ENCODE measurements around the gene CRYGA.
"Not testable (repeated sequence)": the region's sequence is repeated elsewhere in the genome, so short reads cannot be mapped to it uniquely, and the experiment has no call there.

Gene CRYGA

DNA sequence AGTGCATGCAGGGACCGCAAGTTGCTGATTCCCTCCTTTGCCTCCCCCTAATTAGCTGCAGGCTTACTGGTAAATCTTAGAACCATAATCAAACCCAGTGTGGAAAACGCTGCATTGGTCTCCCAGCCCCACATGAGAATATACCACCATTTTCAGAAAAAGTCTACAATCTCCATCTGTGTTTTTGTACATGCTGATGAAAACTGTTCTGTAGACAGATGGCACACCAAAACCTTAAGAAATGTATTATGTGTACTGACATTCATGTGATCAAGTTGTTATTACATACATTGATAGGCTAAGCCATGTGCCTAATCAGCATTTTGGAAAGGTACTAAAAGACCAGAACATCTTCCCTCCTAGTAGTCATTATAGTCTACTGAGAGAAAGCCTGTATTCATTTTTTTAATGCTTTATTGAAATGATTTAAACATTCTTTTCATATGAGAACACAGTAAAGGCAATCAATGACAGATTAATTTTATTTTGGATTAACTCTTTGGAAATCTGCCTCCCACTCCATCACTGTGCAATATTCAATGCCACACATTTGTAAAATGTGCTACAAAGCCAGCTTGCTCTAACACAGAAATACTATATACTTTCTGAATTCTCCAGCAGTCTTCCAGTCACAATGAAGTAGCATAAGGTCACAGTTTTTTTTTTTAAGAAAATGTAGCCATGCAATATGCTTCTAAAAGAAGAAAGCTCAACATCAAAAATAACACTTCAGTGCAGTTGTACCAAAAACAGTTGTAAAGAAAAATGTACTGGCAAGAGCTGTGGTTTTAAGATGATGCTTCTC, 1.8 kb upstream of the CRYGA start:
- no peak for DNase-seq (ENCODE audit: low spot score)

DNA sequence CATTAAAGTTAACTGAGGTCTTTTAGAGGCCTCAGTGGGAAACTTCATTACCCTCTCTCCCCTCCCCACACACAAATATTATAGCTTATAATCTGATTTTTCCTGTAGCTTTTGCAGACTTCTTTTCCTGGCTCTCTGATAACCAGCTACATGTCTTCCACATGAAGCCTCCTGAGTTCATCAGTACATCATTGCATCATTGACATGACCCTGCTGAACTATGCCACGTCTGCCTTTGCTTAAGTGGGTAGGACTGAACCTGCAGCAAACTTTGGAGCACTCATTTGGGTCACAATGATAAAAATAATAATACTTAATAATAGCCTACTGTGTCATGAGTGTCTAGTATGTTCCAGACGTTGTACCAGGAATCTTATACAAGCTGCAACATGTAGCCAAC, 7.0 kb downstream of the CRYGA start:
- no peak for DNase-seq (ENCODE audit: low spot score)

DNA sequence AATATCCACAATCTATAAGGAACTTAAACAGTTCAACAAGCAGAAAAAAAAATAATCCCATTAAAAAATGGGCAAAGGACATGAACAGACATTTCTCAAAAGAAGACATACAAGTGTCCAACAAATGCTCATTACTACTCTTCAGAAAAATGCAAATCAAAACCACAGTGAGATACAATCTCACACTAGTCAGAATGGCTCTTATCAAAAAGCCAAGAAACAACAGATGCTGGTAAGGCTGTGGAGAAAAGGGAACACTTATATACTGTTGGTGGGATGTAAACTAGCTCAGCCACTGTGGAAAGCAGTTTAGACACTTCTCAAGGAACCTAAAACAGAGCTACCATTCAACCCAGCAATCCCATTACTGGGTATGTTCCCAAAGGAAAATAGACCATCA, 10.2 kb downstream of the CRYGA start:
- no peak for DNase-seq (ENCODE audit: low spot score)

DNA sequence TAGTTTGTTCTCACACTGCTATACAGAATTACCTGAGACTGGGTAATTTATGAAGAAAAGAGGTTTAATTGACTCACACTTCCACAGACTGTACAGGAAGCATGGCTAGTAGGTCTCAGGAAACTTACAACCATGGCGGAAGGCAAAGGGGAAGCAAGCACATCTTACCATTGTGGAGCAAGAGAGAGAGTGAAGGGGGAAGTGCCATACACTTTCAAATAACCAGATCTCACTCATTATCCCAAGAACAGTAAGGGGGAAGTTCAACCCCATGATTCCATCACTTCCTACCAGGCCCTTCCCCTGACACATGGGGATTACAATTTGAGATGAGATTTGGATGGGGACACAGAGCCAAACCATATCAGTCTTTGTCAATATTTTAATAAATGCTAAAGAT, 12.4 kb downstream of the CRYGA start:
- no peak for DNase-seq (ENCODE audit: low spot score)

DNA sequence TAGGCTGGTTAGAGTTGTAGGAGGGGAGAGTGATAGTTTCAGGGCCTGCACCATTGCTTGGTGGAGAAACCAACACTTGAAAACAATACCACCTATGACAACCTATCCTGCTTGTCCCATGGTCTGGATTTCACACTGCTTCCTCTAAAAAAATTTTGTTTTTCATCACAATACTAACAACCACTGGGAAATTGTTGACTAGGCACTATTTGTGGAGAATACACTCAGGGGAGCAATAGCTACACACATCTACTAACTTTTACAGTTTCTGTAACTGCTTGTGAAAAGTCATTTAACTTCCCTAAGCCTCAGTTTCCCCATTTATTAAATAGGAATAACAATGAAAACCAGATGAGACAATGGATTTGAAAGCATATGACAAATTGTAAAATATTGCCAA, 13.3 kb downstream of the CRYGA start:
- DNase-seq (ENCODE audit: low spot score), result no peak

DNA sequence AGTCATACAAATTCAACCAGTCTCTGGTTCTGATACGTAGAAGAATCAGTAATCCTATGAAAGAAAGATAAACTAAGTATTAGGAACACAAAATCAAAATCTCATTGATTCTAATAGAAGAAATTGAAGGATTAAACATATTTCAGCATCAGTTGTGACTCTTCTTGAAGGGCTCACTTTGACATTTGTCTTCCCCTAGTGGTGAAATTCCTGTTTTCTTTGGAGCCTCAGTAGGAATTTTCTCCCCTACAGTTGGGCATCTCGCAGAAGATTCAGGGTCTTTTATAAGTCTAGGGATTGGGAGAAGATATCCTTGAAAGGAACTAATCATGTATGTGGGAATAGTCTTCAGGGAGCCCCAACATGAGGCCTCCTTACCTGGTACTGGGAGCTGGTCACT, 14.6 kb downstream of the CRYGA start:
- DNase-seq (ENCODE audit: low spot score), result no peak

DNA sequence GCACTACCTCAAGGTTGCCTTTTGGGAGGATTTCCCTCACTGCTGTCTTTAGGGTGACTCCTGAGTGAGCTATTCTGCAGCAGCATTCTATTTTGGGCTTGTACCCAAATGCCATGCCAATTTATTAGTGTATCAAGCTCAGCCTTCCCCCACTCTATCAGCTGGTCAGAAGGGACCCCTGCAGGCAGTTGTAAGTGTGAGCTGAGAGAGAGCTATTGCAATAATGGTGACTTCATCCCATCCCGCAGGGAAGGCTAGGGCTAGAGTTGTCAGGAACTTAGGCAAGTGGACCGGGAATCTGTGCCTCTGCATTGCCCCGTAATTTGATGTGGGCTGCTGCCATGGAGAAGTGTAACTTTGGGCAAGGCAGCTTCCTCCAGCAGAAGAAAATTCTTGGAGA, 15.6 kb downstream of the CRYGA start:
- no peak for DNase-seq (ENCODE audit: low spot score)

DNA sequence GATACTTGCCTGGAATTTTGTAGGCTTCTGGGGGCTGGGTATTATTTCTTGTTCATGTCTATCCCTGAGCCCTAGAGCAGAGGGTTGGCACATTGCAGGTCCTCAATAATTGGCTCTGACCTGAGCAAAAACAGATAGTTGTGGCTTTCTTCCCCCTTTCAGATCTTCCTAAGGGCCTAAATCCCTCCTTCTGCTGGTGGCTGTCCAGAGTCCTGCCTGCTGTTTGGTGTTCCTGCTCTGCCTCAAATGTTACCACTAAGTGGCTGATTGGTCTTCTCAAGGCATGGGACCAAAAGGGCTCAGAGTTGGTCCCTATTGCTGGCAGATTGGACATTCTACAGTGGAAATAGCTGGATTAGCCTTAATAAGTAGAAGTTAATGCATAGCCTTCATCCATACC, 16.4 kb downstream of the CRYGA start:
- DNase-seq (ENCODE audit: low spot score), result no peak

DNA sequence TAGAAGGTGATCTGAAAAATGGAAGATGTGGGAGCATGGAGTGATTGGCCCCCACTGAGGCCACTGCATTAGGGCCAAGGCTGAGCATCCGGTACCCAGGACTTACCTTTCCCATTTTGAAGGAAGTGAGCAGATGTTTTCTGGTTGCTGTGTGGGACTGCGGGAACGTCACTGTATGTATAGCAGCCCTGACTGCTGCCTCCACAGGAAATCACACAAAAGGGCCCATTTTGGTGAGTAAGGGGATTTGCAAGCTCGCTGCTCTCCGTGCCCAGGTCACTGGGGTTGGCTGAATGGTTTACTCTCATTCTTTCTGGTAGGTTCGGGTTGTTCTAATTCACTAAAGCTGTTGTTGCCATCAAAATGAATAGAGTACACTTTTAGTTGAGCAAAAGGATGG, 17.4 kb downstream of the CRYGA start, which contains the start of gene CRYGB:
TSS of gene CRYGB (minus strand) at position 153 of the 400 bp plus-strand sequence. CDS start at position 115, 38 bp downstream.
- DNase-seq (ENCODE audit: low spot score), result no peak

DNA sequence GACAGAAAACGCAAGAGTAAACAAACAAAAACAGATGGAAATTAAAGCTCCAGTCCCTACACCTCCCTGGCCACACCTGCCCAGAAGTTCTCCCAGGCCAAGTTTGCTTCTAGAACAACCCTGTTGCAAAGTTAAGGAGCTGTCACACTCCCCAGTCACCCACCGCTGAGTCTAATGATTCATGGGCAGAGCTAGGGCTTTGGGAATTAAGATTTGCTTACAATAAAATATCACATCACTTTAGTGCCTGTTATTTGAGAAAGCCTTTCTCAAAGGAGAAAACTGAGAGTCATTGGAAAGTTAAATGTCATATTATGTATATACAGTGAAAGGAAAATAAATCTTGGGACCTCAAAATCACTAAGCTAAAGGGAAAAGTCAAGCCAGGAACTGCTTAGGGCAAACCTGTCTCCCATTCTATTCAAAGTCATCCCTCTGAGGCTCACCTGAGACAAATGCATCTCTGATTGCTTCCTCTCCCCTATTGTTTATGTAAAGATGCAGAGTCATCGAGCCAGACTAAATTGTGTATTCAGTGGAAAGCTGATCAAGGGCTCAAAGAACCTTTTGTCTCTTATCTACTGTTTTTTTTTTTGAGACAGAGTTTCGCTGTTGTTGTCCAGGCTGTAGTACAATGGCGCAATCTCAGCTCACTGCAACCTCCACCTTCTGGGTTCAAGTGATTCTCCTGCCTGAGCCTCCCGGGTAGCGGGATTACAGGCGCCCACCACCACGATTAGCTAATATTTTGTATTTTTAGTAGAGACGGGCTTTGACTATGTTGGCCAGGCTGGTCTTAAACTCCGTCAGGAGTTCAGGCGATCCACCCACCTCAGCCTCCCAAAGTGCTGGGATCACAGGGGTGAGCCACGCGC, 20.2 kb downstream of the CRYGA start:
- no peak for DNase-seq (ENCODE audit: low spot score)

DNA sequence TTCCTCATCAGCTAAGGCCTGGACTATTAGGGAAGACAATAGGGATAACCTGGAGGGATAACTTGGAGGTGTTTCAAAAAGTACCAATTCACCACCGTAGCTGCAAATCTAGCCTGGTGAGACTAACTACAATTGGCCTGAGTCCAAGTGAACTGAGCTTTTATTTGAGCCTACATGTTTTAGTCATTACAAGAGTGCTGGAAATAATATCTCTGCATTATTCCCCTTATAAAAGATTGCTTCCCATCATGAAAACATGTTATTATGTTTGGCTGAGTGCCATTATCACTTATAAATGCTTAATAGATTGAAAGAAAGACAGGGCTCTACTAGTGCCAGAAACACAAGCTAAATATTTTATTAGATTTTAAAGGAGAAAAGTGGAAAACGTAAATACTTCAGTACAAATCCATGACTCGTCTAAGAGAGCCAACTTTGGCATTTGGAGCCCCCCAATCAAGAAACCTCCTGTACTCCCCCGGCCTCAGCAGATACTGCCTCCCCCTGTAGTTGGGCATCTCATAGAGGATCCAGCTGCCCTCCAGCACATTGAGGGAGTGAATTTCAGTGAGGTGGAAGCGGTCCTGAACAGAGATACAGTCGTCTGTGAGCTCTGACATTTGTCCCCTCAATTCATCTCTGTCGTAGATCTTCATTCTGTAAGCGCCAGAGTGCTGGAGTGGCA, 21.0 kb downstream of the CRYGA start:
- no peak for DNase-seq (ENCODE audit: low spot score)

DNA sequence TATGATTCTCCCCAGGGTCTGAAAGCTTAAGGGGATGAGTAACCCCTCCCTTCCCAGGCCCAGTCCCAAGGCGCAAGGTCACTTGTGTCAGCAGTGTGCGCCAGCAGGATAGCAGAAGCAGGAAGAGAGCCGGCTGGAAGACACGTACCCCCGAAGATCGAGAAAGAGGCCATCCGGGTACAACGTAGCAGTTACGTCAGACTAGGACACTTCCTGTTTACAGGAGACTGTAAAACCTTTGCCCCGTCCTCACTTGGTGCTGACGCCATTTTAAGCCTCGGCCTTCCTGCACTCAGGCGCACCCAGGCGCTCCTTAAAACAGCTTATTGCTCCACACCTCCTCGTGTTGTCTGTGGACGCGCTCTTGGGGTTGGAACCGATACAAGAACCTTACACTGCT, 23.9 kb downstream of the CRYGA start:
- no peak for DNase-seq (ENCODE audit: low spot score)

DNA sequence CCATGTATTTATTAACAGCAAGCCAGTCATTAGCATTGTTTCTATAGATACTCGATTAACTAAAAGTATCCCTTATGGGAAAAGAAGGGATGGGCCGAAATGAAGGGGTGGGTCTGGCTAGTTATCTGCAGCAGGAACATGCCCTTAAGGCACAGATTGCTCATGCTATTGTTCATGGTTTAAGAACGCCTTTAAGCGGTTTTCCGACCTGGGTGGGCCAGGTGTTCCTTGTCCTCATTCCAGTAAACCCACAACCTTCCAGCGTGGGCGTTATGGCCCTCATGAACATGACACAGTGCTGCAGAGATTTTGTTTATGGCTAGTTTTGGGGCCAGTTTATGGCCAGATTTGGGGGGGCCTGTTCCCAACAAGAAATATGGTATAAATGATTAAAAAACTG, 25.1 kb downstream of the CRYGA start:
- DNase-seq (ENCODE audit: low spot score), result not testable (repeated sequence)

DNA sequence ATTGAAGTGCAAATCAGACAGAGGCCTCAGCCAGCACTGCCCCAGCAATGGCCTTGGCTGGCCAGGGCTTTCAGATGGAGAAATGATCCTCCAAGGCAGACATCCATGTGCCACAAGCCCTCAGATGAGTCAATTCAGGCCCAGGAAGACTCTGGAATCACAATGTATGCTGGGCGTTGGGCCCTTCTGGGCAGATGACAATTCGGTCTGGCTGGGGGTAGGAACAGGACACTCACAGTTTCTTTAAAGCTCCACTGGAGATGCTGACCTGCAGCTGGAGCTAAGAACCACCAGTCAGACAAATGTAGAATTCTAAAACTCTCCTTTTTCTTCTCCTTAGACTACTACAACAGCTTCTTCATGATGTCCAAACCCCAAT, 26.7 kb downstream of the CRYGA start:
- no peak for DNase-seq (ENCODE audit: low spot score)

DNA sequence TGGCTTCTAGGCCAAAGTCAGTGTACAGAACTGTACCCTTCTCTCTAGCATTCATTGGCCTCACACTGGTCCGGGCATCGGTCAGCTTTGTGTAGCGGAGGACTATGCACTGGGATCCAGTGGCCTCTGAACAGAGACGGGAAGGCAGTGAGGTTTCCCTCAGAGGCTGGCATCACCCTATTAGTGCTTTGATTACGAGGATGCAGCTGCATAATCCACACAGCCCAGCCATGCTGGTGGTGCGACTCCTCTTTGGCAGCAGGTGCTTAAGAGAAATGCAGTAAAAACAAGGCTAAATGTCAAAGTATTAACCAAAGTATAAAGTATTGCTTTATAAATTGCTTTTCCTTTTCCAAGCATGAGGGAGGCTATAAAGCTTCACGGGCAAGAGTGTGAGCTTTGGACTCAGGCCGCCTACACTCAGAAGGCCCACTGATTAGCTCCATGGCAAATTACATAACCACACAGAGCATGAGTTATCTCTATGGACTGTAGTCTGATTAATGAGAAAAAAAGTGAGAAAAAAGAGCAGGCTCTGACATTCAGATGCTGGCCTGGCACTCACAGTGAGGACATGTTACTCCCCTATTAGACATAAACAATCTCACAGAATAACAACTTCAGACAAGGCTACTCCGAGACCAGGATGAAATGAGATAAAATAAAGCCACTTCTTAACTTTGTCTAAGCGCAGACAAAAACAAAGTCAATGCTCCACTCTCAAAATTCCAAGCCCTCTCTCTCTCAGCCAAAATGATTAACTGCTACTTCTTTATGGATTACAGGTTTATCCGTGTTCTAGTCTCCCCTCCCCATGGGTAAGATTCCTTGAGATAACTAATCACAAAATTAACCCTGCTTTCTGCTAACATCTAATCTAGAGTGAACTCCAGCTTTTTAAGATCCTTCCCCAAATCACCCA, 27.3 kb downstream of the CRYGA start:
- DNase-seq (ENCODE audit: low spot score), result no peak

DNA sequence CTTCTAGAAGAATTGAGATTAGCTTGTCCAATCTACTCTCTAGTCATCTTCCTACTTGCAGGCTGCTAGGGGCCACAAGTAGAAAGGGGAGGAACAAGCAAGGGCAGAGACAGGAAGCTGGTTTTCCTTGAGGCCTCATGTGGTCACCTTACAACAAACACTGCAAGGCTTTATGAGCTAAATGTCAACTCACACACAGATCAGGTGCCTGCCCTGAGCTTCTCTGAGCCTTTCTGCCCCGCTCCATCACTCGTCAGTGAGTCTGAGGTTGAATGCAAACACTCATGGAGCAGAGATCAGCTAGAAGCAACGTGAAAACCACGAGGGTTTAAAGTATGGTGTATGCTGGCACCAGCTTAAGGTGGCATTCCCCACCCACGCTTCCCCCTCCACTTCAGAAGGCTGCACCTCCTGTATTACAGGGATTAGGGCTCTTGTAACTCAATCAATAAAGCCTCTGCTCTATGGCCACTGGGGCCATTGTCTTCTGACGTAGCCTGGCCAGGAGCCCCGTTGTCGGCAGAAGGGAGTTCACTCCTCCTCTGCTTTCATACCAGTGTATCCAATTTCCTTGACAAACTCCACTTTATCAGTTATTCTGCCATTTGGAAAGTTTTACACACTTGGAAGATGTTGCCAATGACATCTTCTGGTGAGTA, 28.3 kb downstream of the CRYGA start:
- DNase-seq (ENCODE audit: low spot score), result no peak

DNA sequence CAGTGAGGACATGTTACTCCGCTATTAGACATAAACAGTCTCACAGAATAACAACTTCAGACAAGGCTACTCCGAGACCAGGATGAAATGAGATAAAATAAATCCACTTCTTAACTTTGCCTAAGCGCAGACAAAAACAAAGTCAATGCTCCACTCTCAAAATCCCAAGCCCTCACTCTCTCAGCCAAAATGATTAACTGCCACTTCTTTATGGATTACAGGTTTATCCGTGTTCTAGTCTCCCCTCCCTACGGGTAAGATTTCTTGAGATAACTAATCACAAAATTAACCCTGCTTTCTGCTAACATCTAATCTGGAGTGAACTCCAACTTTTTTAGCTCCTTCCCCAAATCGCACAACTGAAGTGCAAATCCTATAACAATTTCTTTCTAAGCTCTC, 32.7 kb downstream of the CRYGA start:
- DNase-seq (ENCODE audit: low spot score), result no peak

DNA sequence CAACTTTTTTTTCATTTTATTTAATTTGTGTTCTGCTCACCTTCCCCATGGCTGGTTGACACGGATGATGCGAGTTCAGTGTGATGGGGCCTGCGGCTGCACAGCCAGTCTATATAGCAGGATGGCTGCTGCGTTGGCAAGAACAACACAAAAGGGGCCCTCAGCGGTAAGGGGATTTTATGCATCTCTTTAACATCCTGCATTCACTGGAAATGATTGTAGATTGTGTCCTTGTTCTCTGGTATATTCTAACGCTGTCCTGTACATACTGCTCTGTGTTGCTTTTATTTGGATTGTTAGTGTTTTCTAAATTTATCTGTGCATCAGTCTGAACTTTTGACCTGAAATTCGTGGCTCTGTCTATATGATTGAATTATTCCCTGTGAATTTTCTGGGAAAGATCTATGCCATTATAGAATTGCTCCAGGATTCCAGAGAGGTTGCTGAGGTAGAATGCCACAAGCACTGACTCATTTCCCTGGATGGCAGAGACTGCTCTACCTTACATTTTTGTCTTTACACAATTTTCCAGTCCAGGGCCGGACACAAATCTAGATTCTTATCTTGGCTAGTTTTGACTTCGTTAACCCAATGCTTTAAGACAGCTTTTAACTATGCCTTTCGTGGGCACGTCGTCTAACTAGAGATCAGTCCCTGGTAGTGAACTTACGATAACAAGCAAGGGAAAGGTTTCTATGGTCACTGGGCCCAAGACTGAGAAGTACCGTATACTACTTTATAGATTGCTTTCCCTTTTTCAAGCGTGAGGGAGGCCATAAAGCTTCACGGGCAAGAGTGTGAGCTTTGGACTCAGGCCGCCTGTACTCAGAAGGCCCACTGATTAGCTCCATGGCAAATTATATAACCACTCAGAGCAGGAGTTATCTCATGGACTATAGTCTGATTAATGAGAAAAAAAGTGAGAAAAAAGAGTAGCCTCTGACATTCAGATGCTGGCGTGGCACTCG, 33.4 kb downstream of the CRYGA start, which contains the start of gene CRYGC:
TSS of gene CRYGC (minus strand) at position 85 of the 968 bp plus-strand sequence. CDS start at position 49, 36 bp downstream.
- DNase-seq (ENCODE audit: low spot score), result peak; percentile 64

DNA sequence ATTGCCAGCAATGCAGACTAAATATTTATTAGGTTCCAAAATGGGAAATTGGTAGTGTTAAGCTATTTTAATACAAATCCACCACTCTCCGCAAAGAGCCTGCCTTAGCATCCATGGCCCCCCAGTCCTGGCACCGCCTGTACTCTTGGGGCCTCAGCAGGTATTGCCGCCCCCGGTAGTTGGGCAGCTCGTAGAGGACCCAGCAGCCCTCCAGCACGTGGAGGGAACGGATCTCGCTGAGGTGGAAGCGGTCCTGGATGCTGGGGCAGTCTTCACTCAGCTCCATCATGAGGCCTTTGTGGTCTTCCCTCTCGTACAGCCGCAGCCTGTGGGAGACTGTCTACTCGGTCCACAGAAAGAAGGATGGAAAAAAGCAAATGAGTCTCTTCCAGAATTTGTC, 35.3 kb downstream of the CRYGA start:
- DNase-seq (ENCODE audit: low spot score), result no peak
